Measurements from ENCODE around the gene UBL3.

The UBL3 gene

DNA sequence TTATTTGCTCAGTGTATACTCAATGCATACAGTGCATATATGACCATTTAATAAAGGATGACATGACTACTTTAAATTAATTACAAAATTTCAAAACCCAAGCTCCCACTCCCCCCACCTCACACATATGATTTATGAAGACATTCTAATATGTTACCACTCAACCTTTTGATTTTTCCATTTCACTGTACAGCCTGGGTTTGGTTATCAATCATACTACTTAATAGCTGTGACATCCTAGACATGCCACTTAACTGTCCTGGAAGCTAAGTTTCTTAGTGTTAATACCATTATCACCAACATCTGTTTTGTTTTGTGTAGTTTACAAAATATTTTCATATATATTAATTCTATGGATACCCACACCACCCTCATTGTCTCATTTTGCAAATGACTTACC, 42.2 kb downstream of the UBL3 start:
- DNase-seq = no peak

GRCh38 chr13:29805994-29806979, 44.1 kb downstream of the UBL3 start:
- DNase-seq = no peak

- DNase-seq = no peak
These were observed 47.2 kb downstream of the UBL3 start for GRCh38 chr13:29803221-29803620.

DNA sequence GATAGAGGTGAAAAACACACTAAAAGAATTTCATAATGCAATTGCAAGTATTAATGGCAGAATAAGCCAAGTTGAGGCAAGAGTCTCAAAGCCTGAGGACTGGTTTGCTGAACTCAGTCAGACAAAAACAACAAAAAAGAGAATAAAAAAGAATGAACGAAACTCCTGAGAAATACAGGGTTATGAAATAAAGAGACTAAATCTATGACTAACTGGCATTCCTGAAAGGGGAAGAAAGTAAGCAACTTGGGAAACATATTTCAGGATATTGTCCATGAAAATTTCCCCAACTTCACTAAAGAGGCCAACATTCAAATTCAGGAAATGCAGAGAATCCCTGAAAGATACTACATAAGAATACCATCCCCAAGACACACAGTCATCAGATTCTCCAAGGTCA, 47.8 kb downstream of the UBL3 start:
- DNase-seq = no peak

DNA sequence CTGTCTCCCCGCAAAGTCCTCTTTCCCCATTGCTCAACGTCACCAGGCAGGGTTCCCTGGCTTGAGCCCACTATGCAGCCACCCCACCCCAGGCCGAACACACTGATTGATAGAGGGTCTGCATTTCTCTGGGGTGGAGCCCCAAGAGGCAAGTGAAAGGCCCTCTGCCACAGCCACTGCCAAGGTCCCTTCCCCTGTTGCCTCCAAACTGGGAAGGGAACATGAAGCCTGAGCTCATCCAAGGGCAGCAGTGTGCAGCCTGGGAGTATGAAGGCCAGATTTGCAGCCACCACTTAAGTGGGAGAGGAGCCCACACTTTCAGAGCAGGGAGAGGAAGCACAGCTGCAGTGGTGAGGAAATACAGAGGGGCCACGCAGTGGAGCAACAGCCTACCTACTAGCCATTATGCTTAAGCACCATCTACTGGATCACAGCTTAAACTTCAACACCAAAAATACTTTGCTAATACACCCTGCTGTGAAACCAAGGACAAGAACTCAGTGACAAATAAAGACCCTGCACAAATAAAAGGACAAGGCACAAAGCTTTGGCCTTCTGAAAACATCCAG, 48.6 kb downstream of the UBL3 start:
- DNase-seq = peak; percentile 21

DNA sequence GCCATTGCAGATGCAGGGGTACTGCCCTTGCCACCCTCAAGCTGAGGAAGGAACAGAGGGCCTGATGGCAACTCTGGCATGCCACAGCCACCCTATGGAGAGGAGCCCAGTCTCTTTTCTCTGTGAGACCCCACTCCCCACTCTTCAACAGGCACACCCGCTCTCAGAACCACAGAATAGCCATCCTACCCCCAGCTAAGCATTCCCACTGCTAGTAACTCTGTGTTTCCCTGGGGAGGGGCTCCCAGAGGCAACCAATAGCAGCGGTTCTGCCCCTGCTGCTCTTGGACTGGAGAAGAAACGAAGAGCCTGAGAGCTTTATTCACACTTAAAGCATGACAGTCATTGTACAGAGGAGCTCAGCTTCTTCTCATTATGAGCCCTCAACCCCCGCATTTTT, 49.3 kb downstream of the UBL3 start:
- no peak for DNase-seq

GRCh38 chr13:29800687-29801086, 49.7 kb downstream of the UBL3 start:
- DNase-seq = no peak

GRCh38 chr13:29799041-29799440, 51.4 kb downstream of the UBL3 start:
- no peak for DNase-seq

DNA sequence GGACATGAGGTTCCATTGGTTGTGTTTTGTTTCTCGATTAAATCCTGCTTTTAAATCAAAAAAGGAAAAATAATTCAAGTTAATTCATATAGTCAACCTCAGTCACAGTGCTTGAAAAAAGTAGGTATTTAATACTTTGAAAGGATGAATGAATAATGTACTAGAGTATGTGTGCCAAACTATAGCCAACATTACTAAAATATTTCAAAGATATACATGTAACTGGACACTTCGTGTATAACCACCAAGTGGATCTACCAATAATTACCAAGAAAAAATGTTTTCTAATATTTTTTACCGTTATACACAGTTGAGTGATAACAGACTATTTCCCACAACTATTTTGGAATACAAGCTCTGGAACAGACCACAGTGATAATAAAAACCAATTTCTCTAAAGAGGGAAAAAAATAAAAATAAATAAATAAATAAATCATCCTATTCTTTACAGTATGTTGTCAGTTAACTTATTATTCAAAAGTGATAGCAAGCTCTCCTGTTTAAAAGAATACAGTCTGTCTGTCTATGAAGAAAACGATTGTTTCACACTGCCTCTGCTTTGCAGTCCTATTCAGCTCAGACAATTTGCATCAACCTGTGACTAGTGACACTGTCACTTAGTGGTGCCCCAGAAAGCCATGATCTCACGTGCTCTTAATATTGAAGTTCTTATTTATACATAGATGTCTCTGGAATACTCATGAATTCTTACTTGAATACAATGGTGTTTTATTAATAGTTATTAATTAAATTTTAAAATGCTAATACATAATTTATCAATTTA, 58.2 kb downstream of the UBL3 start:
- no peak for DNase-seq

GRCh38 chr13:29791508-29791907, 58.9 kb downstream of the UBL3 start:
- no peak for DNase-seq

- DNase-seq = no peak
These were observed 63.7 kb downstream of the UBL3 start for GRCh38 chr13:29786698-29787097.

DNA sequence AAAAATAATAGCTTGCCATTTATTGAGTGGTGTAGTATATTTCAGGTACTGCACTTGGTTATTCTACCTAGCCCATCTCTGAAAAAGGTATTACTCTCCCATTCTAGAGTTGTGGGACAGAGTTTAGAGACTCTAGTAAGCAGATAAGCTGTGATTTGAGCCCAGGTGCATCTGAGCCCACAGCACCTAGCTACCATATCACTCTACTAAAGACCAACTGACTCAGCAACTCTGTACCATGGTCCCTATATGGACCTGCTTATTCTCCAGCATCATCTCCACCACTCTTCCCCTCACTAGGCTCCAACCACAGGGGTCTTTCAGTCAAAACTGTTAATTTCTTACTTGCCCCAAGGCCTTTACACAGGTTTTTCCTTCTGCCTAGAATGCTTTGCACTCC, 64.4 kb downstream of the UBL3 start:
- DNase-seq = no peak

GRCh38 chr13:29782798-29783197, 67.6 kb downstream of the UBL3 start:
- DNase-seq = no peak

GRCh38 chr13:29774830-29775229, 75.6 kb downstream of the UBL3 start:
- no peak for DNase-seq

DNA sequence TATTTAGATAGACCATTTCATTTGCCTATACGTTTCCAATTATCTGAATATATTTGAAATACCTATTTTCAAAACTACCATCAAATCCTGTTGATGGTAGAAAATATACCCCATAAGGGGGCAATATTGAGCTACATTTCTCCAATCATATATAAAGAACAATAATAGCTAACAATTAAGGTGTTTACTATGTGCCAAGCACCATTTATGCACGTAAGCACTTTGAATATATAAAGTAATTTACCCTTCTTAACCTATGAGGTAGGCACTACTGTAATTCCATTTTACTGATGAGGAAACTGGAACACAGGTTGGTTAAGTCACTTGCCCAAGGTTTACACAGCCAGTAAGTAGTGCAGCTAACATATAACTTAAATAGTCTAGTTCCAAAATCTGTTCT, 79.2 kb downstream of the UBL3 start:
- peak; percentile 74 for DNase-seq

GRCh38 chr13:29767006-29767405, 83.4 kb downstream of the UBL3 start:
- DNase-seq = no peak

GRCh38 chr13:29763436-29764180, 86.8 kb downstream of the UBL3 start:
- DNase-seq = peak; percentile 87

DNA sequence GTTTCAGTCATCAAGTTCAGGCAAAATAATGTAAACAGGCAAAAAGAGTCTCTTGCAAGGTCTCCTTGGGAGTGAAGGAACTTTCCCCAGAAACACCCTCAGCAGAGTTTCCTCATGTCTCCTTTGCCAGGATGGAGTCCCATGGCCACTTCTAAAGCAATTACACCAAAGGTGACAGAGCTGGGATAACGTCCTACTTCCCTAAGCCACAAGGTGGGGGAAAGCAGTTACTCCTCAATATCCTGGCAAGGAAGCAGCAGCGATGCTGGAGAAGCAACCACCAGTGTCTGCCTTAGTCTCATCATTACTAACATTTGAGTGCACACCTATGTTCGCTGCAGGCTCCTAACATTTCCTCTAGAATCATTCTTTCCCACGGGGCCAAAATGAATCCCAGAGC, 88.6 kb downstream of the UBL3 start:
- no peak for DNase-seq

- DNase-seq = no peak
These were observed 89.3 kb downstream of the UBL3 start for GRCh38 chr13:29761160-29761559.

DNA sequence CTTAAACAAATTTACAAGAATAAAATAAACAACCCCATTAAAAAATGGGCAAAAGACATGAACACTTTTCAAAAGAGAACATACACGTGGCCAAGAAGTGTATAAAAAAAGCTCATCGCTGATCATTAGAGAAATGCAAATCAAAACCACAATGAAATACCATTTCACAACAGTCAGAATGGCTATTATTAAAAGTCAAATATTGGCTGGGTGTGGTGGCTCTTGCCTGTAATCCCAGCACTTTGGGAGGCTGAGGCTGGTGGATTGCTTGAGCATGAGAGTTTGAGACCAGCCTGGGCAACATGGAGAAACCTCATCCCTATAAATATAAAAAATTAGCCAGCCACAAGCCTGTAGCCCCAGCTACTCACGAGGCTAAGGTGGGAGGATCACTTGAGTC, 89.9 kb downstream of the UBL3 start:
- DNase-seq = no peak

DNA sequence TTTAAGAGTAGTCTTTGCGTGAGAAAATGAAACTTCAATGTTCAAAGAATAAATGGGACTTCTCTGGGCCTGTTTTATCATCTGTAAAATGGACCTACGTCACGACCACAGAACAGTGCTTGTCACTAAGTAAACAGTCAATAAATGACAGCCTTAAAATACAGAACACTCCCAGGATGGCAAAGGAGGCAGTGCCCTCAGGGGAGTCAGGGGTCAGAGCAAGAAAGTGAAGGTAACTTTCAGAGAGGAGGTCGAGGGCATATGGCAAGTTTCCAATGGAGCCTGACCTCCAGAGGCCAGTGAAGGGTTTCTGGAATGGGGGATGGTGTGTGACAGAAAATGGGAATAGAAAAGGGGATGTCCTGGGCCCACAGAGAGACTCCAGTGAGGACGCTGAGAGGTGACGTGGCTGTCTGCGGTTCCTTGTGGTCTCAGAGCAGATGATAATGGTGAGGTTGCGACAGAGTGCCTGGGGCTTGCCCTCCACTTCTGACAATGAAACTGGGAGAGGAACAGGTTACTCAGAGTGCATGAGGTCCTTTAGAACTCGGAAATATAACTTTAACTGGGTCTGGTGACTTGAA, 91.8 kb downstream of the UBL3 start:
- peak; percentile 79 for DNase-seq

DNA sequence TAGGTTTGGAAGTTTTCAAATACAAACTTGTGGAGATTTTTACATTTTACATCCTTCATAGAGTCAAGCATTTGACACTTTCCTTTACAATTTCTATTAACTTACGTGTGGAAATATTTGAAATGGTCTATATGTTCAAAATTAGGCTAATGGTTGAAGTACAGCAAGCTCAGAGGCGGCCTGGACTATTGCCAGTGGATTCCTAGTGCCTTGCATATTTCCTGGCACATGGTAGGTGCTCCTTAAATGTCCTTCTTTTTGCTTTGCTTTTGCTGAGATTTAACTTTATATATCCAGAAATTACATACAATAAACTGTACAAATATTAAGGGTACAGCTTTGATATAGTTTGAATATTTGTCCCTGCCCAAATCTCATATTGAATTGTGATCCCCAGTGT, 93.9 kb downstream of the UBL3 start:
- DNase-seq = no peak

- peak; percentile 29 for DNase-seq
These were observed 96.0 kb downstream of the UBL3 start for GRCh38 chr13:29754473-29754806.
